DMS153 (cell line): Measurements from ENCODE around the gene IGSF23.
"Not testable (repeated sequence)": the region's sequence is repeated elsewhere in the genome, so short reads cannot be mapped to it uniquely, and the experiment has no call there.

ENCODE experiments used
- DNase-seq: peaks from one replicate; lab custom pipeline; 2025; lab: John Stamatoyannopoulos, UW

Gene IGSF23

DNA sequence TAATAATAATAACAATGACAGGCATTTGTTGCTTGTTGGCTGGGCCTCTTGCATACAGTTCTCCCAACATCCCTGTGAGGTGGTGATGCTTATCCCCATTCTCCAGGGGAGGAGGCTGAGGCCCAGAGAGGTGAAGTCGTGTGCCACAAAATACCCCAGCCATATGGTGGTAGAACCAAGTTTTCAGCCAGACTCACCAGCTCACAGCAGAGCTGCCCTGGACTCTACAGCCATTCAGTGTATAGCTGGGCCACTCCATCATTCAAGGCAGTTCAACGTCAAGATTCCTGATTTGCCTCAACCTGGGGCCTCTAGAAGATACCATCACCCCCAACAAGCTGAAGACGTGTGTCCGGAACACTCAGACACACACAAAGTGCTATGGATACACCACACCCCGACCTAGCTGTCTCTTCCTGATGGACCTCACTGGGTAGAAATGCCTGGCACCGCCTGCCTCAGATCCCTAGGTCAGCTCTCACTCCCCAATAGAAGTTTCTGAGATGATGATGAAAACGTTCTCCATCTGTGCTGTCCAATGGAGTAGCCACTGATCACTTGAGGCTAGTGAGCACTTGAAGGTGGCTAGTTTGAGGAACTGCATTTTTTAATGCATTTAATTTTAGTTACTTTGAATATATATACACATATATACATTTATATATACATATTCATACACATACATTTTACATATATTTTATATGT lies 53.6 kb downstream of the IGSF23 start:
- no peak for DNase-seq

DNA sequence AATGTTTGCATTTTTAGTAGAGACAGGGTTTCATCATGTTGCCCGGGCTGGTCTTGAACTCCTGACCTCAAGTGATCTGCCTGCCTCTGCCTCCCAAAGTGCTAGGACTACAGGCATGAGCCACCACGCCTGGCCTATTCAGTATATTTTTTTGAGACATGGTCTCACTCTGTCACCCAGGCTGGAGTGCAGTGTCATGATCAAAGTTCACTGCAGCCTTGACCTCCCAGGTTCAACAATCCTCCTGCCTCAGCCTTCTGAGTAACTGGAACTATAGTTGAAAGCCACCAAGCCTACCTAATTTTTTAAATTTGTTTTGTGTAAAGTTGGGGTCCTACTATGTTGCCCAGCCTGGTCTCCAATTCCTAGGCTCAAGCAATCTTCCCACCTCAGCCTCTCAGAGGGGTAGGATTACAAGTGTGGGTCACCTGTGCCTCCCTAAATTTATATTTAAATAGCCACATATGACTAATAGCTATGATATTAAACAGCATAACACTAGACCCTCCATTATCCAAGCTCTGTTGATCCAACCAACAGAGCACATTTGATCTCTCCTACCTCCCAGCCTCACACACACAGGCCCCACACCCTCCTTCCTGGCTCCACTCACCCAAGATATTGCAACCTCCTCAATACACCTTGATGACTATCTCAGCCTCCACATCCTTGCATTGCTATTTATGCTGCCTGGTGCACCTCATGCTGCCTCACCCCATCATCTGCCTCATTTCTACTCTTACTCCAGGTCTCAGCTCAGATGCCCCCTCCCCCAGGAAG lies 55.8 kb downstream of the IGSF23 start:
- DNase-seq = no peak

DNA sequence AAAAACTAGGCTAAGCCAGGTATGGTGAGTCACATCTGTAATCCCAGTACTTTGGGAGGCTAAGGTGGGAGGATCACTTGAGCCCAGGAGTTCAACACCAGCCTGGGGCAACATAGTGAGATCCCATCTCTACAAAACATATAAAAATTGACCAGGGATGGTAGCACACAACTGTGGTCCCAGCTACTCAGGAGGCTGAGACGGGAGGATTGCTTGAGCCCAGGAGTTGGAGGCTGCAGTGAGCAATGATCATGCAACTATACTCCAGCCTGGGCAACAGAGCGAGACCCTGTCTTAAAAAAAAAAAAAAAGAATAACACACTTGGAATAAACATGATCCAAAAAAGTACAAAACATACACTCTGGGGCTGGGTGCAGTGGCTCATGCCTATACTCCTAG lies 56.7 kb downstream of the IGSF23 start:
- DNase-seq = not testable (repeated sequence)

- DNase-seq = no peak
Observed at GRCh38 chr19:44671400-44671799, 58.0 kb downstream of the IGSF23 start, which contains the start of gene CEACAM19. Gene CEACAM19, plus strand, starts transcription at chr19:44671482. Its CDS starts 450 bp downstream, at chr19:44671932.

GRCh38 chr19:44672226-44672625 lies 58.9 kb downstream of the IGSF23 start:
- DNase-seq = no peak

DNA sequence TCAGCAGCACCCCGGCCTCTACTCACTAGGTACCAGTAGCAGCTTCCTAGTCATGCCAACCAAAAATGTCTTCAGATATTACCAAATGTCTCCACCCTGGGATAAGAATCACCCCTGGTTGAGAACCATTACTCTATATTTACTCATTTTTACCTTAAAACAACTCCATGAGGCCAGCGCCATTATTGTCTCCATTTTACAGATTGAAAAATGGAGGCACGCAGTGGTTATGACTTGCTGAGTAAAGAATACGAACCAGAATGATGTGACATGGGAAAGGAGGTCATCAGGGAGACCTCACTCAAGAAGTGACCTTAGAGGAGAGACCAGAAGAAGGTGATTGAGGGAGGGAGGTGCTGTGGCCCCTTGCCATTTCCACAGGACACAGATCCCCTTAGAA lies 60.1 kb downstream of the IGSF23 start:
- no peak for DNase-seq

GRCh38 chr19:44675521-44675920 lies 62.2 kb downstream of the IGSF23 start:
- DNase-seq = no peak

- DNase-seq = no peak
Observed at GRCh38 chr19:44677019-44677811, 63.9 kb downstream of the IGSF23 start.

GRCh38 chr19:44680536-44680935 lies 67.2 kb downstream of the IGSF23 start:
- no peak for DNase-seq

DNA sequence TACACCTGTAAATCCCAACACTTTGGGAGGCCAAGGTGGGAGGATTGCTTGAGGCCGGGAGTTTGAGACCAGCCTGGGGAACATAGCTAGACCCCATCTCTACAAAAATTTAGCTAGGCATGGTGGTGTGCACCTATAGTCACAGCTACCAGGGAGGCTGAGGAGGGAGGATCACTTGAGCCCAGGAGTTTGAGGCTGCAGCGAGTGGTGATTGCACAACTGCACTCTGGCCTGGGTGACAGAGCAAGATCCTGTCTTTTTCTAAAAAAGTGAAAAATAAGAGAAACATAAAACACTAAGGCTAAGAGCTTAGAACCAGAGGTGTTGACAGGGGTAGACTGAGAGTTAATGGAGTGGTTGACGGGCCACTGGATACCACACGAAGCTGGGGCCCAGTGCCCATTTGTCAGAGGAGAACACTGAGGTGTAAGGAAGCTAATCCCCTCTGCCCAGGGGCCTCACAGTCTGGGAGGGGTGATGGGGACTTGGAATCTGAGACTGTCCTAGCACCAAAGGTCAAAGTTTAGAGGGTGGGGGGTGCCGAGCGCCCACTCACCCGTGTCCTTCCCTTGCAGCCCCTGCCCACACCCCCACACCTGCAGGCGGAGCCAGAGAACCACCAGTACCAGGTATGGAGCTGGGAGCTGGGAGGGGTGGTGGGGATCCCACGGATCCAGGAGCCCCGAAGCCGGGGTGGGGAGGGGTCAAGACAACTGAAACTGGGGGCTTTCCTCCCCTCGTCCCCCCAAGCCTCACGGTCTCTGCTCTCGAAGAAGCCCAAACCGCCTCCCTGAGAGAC lies 68.8 kb downstream of the IGSF23 start:
- DNase-seq = no peak

GRCh38 chr19:44682807-44683206 lies 69.4 kb downstream of the IGSF23 start:
- DNase-seq = no peak

- DNase-seq = no peak
Observed at GRCh38 chr19:44683434-44684210, 70.3 kb downstream of the IGSF23 start.

GRCh38 chr19:44684396-44684795 lies 71.0 kb downstream of the IGSF23 start:
- not testable (repeated sequence) for DNase-seq

- DNase-seq = no peak
Observed at GRCh38 chr19:44684892-44685863, 71.8 kb downstream of the IGSF23 start.

DNA sequence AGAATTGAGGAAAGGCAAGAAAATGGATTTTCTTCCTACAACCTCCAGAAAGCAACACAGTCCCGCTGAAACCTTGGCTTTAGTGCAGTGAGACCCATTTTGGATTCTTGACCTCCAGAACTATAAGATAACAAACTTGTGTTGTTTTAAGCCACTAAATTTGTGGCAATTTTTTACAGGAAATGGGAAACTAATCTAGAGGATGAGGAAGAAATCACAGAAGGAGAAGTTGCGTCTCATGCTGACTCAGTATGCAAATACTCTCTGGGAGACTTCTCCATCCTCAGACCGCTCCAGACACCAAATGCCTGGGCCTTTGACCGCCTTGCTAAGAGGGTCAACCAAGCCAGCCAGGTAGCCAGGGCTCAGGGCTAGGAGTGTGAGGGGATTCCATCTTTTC lies 72.5 kb downstream of the IGSF23 start:
- DNase-seq = no peak
